Suprapubic skin (tissue), 3 donors: ENCODE results near the gene IRF7.

Experiments used
- POLR2AphosphoS5 ChIP-seq, 3 donors: sonication (generic); formaldehyde crosslinking; IDR thresholded peaks; one replicate each; pipeline ENCODE4 v1.6.1; 2017; ENCODE audit warnings: antibody characterized with exemption in 3 of 3
- TF ChIP-seq, protein P1 (sequence below), 2 donors: fragments of 200-600 bp in 1 of 2; fragments of 450-650 bp in 1 of 2; sonication (generic) in 1 of 2; IDR thresholded peaks; one replicate each; pipeline ENCODE4 v1.5.1; 2016 to 2019; ENCODE audit warnings: antibody characterized with exemption in 2 of 2, mild to moderate bottlenecking in 1 of 2, moderate library complexity in 1 of 2

DNA sequence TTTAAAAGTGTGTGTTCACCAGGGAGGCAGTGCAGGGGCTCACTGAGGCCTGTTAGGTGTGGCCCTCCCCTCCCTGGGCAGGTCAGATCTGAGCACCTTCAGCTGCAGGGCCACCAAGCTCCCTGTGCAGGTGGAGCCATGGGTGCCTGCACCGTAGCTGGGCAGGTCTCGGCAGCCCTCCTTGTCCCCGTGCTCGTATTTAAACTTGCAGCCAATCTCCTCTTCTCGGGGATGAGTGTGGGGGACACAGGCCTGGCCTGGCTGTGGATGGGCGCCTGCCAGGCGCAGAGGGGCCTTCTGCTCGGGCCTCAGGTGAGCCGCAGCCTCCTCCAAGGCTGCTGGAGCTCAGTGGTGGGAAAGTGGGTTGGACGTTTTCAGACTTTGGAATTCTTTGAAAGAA lies 20.4 kb downstream of the IRF7 start:
- TF ChIP-seq, protein P1, sequence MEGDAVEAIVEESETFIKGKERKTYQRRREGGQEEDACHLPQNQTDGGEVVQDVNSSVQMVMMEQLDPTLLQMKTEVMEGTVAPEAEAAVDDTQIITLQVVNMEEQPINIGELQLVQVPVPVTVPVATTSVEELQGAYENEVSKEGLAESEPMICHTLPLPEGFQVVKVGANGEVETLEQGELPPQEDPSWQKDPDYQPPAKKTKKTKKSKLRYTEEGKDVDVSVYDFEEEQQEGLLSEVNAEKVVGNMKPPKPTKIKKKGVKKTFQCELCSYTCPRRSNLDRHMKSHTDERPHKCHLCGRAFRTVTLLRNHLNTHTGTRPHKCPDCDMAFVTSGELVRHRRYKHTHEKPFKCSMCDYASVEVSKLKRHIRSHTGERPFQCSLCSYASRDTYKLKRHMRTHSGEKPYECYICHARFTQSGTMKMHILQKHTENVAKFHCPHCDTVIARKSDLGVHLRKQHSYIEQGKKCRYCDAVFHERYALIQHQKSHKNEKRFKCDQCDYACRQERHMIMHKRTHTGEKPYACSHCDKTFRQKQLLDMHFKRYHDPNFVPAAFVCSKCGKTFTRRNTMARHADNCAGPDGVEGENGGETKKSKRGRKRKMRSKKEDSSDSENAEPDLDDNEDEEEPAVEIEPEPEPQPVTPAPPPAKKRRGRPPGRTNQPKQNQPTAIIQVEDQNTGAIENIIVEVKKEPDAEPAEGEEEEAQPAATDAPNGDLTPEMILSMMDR (IDR thresholded peaks at IDR 0.05): no peak
- TF ChIP-seq POLR2AphosphoS5 (IDR thresholded peaks at IDR 0.05): no peak
